ENCODE measurements around the gene STX8. TPM values are rescaled to one million over a fixed set of nuclear protein-coding genes. Genes with fewer than 3 reads are reported as not detected.

The STX8 gene
- total and polyA plus RNA-seq, 9 of the 15 experiments (the other 6 are each of a cell fraction or from before 2014, with no cell fraction given) = 14.6 to 42.5 (median 22.1) TPM

- TF ChIP-seq REST (IDR thresholded peaks at IDR 0.05; ENCODE audit: borderline replicate concordance) = peak; percentile 5; the same call in 1 of the 2 replicates
- no peak for TF ChIP-seq REST (CRISPR knock-in tag; IDR thresholded peaks at IDR 0.05; ENCODE audit: low read depth)
- TF ChIP-seq SMC3 (conservative IDR thresholded peaks at IDR 0.05; ENCODE audit: insufficient read depth, low read depth, low read length) = 0 out of 2 replicates have a peak, but pooled peaks have one; percentile 17
- TF ChIP-seq CHD2 (IDR thresholded peaks at IDR 0.05; ENCODE audit: low read depth, low read length) = no peak
- no peak for TF ChIP-seq MLLT1 (IDR thresholded peaks at IDR 0.05)
These were observed 283.6 kb downstream of the STX8 start (continued) for GRCh38 chr17:9291912-9292560.
